ENCODE data around the gene RGS4.

The RGS4 gene

DNA sequence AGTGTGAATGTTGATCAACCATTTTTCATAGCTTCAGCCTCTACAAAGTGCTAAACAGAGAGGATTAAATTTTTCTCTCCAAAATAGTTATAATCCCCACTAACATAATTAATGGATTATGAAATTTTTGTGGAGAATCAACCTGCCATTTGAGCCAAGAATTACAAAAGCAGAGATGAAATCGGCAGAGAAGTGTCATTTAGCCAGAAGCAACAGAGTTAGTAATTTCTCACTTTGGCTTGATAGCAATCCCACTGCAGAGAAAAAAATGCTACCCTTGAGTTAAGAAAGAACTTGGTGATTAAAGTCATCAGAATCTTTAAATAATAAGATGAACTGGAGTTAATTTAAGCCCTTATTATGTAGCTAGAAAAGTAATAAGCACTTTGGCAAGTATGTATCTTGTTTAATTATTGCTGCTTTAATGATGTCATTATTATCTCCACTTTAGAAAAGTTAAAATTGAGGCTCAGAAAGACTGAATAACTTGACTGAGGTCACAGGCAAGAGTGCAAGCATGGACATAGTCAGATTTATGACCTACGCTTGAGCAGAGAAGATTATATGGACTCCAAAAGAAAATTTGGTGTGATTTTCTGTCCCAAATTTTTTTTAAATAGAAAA is 37.3 kb downstream of the RGS4 start:
- no peak for DNase-seq

DNA sequence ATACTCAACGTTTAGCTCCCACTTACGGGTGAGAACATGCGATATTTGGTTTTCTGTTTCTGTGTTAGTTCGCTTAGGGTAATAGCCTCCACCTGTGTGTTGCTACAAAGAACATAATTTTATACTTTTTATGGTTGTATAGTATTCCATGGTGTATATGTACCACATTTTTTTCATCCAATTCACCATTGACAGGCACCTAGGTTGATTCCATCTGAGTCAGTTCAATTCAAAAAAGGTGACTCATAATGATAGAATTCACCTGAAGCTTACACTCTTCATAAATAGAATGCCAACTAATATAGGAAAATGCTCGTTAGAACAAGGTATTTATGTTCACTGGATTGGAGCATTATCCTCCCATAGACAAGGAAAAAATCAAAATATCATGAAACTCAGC is 38.5 kb downstream of the RGS4 start:
- DNase-seq, result no peak

DNA sequence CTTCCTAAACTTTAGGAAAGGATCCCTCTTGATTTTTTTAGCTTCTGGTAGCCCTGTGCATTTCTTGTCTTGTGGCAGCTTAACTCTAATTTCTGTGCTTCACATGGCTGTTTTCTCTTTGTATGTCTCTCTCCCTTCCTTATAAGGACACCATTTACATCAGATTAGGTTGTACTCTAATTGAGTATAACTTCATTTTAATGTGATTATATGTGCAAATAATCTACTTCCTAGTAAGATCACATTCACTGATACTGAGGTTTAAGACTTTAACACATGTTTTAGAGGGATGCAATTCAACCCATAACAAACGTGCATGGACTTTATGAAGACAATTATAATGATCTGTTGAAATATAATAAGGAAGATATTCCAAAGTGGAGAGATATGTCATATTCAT is 46.7 kb downstream of the RGS4 start:
- DNase-seq, result no peak

DNA sequence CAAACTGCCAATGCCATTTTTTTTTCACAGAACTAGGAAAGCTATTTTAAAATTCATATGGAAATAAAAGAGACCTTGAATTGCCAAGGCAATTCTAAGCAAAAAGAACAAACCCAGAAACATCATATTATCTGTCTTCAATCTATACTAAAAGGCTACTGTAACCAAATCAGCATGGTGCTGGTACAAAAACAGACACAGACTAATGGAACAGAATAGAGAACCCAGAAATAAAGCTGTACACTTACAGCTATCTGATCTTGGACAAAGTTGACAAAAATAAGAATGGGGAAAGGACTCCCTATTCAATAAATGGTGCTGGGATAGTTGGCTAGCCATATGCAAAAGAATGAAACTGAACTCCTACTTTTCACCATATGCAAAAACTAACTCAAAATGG is 50.5 kb downstream of the RGS4 start:
- no peak for DNase-seq

DNA sequence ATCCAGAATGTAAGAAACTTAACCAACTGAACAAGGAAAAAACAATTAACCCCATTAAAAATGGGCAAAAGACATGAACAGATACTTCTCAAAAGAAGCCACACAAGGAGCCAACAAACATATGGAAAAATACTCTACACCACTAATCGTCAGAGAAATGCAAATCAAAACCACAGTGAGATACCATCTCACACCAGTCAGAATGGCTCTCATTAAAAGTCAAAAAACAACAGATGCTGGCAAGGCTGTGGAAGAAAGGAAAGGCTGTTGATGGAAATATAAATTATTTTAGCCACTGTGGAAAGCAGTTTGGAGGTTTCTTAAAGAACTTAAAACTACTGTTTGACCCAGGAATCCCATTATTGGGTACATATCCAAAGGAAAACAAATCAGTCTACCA is 51.2 kb downstream of the RGS4 start:
- DNase-seq, result no peak

DNA sequence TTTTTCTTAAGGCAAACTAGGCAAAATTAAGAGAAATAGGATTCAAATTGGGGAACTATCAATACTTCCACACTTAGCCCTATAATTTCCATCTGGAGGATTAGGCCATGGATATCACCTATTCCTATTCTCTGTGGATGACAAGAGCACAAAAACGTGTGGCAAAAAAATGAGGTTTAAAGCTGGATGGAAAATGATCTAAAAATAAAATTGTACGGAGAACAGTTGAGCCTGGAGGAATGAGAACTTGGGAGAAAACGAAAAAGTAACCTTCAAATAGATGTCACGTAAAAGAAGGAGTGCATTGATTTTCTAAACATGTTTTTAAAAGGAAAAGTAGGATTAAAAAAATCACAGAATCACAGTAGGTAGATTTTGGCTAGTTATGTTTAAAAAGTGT is 55.7 kb downstream of the RGS4 start:
- DNase-seq, result no peak
